ENCODE results near the gene NUP37.

Gene NUP37

DNA sequence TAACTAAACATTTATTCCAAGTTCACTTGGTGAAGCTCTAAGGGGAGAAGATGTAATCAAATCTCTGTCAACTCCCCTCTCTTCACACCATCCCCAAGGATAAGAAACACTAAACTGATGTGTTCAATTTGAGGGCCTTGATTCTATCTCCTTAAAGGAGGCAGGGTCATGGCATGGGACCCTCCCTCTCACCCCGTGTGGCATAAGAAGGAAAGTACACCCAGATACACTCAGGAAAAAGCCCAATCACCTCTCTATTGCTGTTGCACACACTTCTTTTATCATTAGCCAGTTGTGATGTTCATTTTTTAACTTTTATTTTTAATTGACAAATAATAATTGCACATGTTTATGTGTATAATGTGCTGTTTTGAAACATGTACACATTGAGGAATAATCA, 93.2 kb downstream of the NUP37 start:
- DNase-seq (ENCODE audit: low spot score): no peak

DNA sequence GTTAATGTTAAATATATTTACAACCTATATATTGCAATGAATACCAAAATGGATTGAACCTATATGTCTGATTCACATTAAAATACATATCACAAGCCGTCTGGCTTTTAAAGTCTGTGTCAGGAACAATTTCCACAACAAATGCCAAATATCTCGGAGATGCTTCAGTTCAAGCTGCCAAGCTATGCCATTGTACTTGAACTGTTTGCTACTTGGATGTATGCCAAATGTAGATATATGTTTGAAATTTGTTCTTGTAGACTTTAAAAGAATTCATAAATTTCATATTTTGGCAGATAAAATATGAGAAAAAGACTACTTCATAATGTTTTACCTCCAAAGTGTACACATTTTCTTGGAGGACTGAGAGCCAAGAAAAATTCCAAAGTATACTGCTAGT, 95.1 kb downstream of the NUP37 start:
- DNase-seq (ENCODE audit: low spot score): no peak

- no peak for DNase-seq (ENCODE audit: low spot score)
These were observed 96.5 kb downstream of the NUP37 start for GRCh38 chr12:102023343-102023930.

Measured in cerebellar cortex (tissue), 1 donor.